T-helper 1 cell treated with Interleukin-12 subunit alpha and Interleukin-12 subunit beta and Interleukin-4 antibody, amounts not matched to agents 30 ng/mL and 1 ng/mL, for 36 hours (primary cell): ENCODE data around the gene PHYKPL. TPM values are rescaled to one million over a fixed set of nuclear protein-coding genes. Genes with fewer than 3 reads are reported as not detected.
"Not testable (repeated sequence)": the region's sequence is repeated elsewhere in the genome, so short reads cannot be mapped to it uniquely, and the experiment has no call there.

Experiments
- intact Hi-C: fragments of 100-400 bp; cut with micrococcal nuclease; formaldehyde crosslinking; loops from one replicate; pipeline ENCODE4 v1.15.1; 2024
- total RNA-seq: library from RNA; stranded (reverse); gene quantifications from 2 replicates; pipeline ENCODE4 v1.2.3, GENCODE V29; 2022

Gene PHYKPL
- total RNA-seq, 1 donor from 2014 or later, result 182 TPM

DNA sequence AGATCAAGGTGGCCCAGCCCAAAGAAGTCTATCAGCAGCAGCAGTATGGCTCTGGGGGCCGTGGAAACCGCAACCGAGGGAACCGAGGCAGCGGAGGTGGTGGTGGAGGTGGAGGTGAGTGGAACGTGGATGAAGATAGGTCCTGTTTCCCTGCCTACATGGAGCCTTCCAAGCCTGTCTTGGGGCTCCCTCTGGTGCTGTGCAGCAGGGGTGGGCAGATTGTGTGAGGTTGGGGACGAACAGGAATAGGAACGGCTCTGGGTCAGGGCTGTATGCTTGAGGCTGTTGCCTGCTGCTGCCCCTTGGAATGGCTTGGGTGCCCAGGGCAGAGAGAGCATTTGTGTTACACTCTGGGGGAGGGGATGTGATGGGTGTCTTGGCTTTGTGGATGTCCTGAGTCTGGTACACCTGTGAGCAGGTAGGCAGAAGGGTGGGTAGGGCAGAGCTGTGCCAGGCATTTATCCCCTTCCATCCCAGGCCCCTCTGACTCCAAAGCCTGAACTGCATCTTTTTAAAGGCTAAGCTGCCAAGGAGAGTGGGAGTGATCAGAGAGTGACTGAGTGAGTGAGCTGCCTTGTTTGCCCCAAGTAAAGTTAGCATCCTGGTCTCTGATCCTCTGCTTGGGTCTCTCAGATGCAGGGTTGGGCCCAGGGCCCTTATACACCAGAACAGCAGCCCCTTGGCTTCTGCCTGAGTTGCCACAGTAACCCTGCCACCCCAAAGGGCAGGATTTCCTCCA lies 23.1 kb downstream of the PHYKPL start:
- intact Hi-C loops, result loop anchor here (10.0 kb wide), 3 partner anchors 1615 to 1825 kb away; partner anchors contain the start of genes HIGD2A, NOP16, RNF44 and SQSTM1

GRCh38 chr5:178208540-178209227 lies 23.9 kb downstream of the PHYKPL start:
- intact Hi-C loops, result loop anchor here (10.0 kb wide), 3 partner anchors 1616 to 1824 kb away; partner anchors contain the start of genes HIGD2A, NOP16, RNF44 and SQSTM1

DNA sequence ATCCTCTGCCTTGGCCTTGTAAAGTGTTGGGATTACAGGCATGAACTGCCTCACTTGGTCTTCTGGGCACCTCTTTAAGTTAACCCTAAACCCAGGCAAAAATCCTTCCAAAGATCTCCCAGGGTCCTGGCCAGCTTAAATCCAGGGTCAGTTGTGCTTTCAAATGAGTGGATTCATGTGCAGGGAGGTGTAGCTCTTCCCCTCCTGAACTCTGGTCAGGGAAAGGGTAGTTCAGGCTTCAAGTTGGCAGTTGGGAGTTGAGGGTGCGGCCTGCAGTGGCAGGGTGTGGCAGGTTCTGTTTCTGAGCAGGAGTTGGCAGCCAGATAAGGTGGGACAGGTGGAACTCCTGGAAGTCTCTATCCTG lies 24.7 kb downstream of the PHYKPL start:
- intact Hi-C loops, result loop anchor here (10.0 kb wide), 3 partner anchors 1617 to 1823 kb away; partner anchors contain the start of genes HIGD2A, NOP16, RNF44 and SQSTM1

- intact Hi-C loops, result loop anchor here (10.0 kb wide), 3 partner anchors 1617 to 1823 kb away; partner anchors contain the start of genes HIGD2A, NOP16, RNF44 and SQSTM1
Observed at GRCh38 chr5:178207183-178207916, 25.3 kb downstream of the PHYKPL start.

DNA sequence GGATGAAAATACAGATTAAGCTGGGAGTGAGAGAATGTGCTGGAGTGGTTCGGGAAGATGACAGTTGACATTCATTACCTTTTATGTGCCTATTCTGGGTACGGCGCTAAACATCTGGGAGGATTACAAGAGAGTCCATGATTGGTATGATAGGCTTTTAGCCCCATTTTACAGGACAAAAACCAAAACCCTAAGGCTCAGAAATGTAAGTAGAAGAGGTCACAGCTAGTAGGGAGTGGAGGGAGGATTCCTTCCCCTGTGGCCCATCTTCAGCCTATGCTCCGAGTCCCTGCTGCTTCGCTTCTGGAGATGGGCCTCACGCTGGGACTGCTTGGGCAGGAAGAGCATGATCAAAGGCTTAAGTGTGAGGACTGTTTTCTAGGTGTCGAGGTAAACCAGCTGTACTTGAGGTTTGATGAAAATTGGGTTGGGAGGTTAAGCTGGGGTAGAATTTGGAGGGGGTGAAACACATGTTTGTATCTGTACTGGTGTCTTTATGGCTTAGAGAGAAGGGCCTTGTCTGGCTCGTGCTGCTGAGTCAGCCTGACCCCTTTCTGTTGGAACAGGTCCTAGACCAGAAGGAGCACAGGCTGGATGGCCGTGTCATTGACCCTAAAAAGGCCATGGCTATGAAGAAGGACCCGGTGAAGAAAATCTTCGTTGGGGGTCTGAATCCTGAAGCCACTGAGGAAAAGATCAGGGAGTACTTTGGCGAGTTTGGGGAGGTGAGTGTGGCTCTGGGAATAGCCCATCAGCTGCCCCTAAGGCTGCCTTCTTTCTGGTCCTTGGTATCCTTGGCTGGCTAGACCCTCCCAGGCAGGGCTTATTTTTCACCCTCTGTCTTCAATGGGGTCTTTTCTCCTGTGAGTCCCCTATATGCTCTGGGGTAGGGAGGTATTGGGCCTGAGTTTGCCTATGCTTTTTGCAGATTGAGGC lies 26.2 kb downstream of the PHYKPL start:
- intact Hi-C loops, result loop anchor here (10.0 kb wide), 3 partner anchors 1618 to 1822 kb away; partner anchors contain the start of genes HIGD2A, NOP16, RNF44 and SQSTM1

DNA sequence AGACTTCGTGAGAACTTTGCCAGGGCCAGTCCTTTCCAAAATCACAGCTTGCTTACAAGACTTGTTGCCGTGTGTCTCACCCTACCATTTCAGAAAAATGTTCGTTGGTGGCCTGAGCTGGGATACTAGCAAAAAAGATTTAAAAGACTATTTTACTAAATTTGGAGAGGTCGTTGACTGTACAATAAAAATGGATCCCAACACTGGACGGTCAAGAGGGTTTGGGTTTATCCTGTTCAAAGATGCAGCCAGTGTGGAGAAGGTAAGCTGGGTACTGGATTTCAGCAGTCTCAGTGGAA lies 26.9 kb downstream of the PHYKPL start:
- intact Hi-C loops, result loop anchor here (2.0 to 10.0 kb wide), 5 partner anchors 13 to 1821 kb away; partner anchors contain the start of genes HIGD2A, NOP16, RMND5B and RNF44

DNA sequence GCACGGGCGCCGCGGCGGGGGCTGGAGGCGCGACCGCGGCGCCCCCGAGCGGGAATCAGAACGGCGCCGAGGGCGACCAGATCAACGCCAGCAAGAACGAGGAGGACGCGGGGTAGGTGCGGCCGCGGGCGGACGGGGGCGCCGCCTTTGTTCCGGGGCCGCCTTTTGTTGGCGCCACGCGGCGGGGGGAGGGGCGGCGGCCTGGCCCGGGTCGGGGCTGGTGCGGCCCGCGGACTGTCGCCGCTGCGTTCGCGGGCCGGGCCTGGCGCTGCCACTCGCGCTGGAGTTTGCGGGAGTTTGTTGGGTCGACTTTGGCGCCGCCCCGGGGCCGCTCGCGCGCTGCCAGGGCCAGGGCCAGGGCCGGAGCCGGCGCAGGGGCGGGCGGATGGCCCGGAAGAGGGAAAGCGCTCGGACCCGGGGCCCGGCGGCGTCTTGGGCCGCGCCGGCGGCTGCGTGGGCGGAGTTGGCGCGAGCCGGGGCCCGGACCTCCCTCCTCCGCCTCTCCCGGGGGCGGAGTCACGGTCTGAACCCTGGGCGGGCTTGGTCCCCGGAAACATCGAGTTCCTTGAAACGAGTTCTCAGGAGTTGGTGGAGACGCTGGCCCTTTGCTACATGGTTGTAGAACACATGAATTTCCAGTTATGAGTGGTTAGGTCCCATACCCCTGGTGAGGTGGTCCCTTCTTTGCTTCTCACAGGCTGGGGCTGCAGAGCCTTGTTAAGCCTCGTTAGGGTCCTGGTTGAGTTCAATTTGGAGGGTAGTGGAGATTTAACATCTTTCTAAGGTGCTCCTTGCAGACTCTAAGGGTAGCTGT lies 27.5 kb downstream of the PHYKPL start:
- intact Hi-C loops, result loop anchor here (1.0 to 10.0 kb wide), 12 partner anchors 14 to 1820 kb away; partner anchors contain the start of genes COL23A1, HIGD2A, NOP16 and PHYKPL

GRCh38 chr5:178204182-178204934 lies 28.2 kb downstream of the PHYKPL start, which contains the start of gene HNRNPAB:
TSS of gene HNRNPAB (plus strand) at chr5:178204533. CDS start at chr5:178204838, 305 bp downstream.
- intact Hi-C loops, result loop anchor here (1.0 to 10.0 kb wide), 12 partner anchors 14 to 1820 kb away; partner anchors contain the start of genes COL23A1, HIGD2A, NOP16 and PHYKPL

DNA sequence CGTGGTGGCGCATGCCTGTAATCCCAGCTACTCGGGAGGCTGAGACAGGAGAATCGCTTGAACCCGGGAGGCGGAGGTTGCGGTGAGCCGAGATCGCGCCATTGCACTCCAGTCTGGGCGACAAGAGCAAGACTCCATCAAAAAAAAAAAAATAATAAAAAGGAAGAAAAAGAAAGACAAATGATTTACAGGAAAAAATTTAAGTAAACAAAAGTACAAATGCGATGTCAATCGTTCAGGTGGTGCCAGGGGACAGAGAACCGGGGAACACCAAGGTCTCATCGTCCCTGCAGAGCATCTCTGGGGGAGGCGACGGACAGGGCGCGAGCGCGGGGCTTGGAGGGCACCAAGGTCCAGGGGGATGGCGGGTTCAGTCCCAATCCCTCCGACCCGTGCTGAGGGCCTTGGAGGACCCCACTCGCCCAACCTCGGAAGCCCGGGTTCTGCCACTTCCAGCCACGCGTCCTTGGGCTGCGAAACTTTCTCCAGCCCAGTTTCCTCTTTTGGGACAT lies 28.9 kb downstream of the PHYKPL start:
- intact Hi-C loops, result loop anchor here (1.0 to 10.0 kb wide), 12 partner anchors 15 to 1819 kb away; partner anchors contain the start of genes COL23A1, HIGD2A, NOP16 and PHYKPL

GRCh38 chr5:178202541-178202940 lies 30.1 kb downstream of the PHYKPL start:
- intact Hi-C loops, result loop anchor here (10.0 kb wide), 3 partner anchors 1622 to 1818 kb away; partner anchors contain the start of genes HIGD2A, NOP16, RNF44 and SQSTM1

DNA sequence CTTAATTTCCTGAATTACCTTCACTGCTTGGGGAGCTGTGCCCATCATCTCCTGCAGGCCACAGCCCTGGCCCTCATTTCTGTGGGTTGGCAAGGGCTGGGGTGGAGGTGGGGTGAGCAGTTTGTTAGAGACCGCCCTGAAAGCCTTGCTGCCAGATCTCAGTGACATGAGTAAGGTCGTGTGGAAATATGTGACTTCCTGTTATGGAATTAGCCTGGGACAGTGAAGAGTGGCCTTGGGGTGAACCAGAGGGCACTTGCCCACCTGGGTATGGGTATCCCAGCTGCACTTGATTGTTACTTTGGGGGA lies 30.7 kb downstream of the PHYKPL start:
- intact Hi-C loops, result loop anchor here (10.0 kb wide), 3 partner anchors 1623 to 1817 kb away; partner anchors contain the start of genes HIGD2A, NOP16, RNF44 and SQSTM1

DNA sequence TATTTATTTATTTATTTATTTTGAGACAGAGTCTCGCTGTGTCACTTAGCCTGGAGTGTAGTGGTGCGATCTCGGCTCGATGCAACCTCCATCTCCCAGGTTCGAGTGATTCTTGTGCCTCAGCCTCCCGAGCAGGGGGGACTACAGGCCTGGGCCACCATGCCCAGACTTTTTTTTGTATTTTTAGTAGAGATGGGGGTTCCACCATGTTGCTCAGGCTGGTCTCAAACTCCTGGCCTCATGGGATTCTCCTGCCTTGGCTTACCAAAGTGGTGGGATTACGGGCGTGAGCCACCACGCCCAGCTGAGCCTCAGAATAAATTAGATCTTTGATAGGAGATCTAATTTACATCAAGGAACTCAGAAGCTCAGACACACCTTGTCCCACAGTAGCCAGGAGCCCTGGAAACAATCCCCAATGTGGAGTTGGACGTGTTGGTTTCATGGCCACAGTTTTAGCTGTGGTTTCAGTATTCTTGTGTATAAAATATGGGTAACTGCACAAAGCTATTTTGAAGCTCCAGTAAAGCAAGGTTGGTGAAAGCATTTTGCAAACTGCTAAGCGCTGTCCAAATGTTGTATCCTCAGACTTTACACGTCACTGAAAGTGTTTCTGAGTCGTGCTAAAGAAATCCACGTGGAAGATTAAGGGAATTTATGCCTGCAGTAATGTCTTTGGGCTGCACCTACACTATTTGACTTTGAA lies 31.2 kb downstream of the PHYKPL start:
- intact Hi-C loops, result loop anchor here (10.0 kb wide), 3 partner anchors 1623 to 1817 kb away; partner anchors contain the start of genes HIGD2A, NOP16, RNF44 and SQSTM1

- intact Hi-C loops, result loop anchor here (10.0 kb wide), 3 partner anchors 1625 to 1815 kb away; partner anchors contain the start of genes HIGD2A, NOP16, RNF44 and SQSTM1
Observed at GRCh38 chr5:178199581-178200434, 32.8 kb downstream of the PHYKPL start.

GRCh38 chr5:178198706-178199105 lies 33.9 kb downstream of the PHYKPL start:
- intact Hi-C loops, result no loop called here

DNA sequence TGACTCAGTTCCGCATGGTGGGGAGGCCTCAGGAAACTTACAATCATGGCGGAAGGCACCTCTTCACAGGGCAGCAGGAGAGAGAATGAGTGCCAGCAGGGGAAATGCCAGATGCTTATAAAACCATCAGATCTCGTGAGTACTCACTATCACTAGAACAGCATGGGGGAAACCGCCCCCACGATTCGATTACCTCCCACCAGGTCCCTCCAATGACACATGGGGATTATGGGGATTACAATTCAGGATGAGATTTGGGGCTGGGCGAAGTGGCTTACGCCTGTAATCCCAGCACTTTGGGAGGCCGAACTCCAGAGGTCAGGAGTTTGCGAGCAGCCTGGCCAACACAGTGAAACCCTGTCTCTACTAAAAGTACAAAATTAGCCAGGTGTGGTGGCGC lies 34.5 kb downstream of the PHYKPL start:
- intact Hi-C loops, result not testable (repeated sequence)

DNA sequence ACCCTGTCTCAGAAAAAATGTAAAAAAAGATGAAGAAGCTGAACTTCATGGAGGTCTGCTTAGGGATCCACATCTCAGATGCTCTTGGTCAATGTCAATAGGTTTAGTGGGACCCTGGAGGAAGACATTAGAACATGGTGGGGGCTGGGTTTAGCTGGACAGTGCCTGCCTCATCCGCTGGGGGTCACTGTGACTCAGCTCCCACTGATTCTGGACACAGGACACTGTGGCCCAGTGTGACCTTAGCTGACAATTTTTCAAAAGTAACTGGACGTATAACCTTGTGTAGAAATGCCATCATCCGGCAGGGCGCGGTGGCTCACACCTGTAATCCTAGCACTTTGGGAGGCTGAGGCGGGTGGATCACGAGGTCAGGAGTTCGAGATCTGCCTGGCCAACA lies 35.6 kb downstream of the PHYKPL start:
- intact Hi-C loops, result no loop called here
